Activated T-cell treated with anti-CD3 and anti-CD28 coated beads, Interleukin-2, amount 50 U/mL, for 1 hour (primary cell): ENCODE results near the gene CASQ2.

Source experiments
- DNase-seq: peaks from one replicate; pipeline ENCODE4 v3.0.0-alpha.2; 2020

The CASQ2 gene

DNA sequence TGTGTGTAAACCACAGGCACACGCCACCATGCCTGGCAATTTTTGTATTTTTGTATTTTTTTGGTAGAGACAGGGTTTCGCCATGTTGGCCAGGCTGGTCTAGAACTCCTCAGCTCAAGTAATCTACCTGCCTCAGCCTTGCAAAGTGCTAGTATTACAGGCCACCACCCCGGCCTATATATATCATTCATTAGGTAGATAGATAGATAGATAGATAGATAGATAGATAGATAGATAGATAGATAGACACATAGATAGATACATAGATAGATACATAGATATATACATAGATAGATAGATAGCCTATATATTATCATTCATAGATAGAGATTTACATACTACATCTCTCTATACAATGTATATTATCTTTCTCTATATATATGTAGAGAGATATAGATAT, 80.8 kb downstream of the CASQ2 start:
- no peak for DNase-seq

DNA sequence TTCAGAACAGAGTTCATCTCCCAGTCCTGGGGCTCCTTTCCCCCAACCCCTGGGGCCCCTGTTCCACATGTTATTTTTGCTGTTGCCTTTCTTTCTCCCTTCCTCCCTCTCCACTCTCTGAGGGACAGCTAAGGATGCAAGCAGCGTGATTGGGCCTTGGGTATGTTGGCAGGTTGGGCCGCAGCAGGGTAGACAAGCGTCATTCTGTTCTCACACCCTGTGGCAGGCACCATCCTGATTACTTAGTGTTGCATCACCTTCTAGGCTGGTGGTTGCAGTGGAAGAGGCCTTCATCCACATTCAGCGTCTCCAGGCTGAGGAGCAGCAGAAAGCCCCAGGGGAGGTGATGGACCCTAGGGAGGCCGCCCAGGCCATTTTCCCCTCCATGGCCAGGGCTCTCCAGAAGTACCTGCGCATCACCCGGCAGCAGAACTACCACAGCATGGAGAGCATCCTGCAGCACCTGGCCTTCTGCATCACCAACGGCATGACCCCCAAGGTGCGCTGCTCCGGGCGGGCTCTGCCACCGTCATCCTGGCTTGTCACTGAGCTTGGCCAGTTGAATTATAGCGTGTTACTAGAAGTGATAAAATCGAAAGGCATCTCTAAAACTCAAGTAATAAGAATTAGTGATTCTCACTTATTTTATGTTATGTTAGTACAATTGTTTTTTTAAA, 83.3 kb downstream of the CASQ2 start:
- no peak for DNase-seq

DNA sequence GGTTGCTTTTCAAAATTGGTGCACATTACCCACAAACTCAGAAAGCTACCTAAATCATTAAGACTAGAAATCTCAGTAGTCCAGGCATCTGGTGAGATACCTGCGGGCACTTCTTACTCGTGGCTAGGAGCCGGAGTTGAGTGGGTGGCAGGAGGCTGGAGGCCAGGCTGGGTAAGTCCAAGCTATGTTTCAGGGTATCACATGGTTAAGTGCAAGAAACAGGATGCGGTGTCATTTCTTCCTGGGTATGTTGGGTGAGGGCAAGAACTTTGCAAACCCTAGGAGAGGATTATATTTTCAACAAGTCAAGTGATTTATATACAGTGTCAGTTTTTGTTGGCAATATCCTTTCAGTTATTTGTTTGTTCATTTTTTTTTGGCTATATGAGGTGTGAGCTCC, 85.7 kb downstream of the CASQ2 start:
- DNase-seq = no peak

DNA sequence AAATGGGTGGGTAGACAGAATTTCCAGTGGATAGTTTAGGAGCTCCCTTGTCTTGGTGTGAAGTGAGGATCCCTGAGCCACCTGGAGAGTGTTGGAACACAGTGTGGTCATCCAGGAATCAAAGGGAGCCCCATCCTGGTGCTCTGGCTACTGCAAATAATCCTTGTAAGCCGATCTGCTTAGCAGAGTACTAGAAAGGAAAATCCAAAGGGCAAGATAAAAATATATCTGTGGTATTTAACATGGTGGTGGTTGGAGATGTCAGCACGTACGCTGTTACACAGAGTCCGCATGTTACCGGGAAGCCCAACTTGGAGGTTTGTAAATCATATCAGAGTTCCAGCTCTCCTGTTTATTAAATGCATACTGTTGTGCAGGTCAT, 87.8 kb downstream of the CASQ2 start:
- no peak for DNase-seq

DNA sequence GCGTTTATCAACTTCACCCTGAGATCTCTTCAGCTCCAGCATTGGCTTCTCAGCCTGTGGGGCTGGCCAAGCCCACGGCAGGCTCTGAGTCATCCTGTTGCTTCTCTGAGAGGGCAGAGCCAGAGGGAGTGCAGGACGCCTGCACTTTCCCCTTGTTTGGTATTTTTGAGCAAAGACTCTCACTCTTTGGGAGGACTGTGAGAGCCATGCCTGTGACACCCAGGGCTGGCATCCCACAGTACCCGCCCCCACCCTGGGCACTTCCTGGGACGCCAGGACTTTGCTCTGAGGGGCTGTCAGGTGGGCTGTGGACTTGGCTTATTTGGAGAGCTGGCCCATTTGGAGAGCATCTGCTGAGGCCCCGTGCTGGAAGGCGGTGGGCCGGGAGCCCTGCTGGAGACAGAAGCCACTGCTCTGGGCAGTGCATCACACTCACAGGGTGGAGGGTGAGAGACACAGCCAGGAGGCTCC, 89.3 kb downstream of the CASQ2 start:
- DNase-seq = no peak

DNA sequence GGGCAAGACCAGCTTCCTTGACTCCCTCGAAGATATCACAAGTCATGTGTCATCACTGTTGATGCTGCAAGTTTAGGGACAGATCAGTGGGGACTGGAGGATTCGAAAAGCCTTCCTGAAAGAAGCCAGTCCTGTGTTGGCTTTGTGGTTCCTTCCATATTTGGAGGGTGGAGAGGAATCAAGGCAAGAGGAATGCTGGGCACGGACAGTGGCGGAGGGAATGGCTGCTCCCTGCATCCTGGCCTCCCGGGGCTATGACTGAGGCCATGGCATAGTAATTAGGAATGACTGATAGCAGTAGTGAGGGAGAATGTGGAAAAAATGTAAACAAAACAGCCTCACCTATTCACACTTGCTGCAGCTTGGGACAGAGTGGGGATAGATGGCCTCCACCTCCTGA, 90.4 kb downstream of the CASQ2 start:
- DNase-seq = no peak

DNA sequence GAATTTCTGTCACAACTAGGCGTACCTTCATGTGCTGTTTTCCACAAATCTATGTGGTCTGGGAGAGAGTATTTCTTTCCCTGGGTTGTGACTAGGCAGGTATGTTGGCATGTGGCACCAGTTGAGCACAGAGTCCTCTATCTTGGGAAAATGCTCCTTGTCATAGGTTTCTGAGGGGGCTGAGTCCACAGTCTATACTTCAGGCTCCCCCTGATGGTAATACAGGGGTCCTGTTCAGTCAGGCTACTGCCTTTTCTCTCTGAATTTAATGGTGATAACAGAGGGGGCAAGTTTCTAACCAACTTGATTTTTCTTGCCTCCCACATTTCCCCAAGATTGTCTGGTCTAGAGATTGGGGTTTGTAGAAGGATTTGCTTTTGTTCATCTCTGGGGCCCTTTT, 90.9 kb downstream of the CASQ2 start:
- DNase-seq = no peak

DNA sequence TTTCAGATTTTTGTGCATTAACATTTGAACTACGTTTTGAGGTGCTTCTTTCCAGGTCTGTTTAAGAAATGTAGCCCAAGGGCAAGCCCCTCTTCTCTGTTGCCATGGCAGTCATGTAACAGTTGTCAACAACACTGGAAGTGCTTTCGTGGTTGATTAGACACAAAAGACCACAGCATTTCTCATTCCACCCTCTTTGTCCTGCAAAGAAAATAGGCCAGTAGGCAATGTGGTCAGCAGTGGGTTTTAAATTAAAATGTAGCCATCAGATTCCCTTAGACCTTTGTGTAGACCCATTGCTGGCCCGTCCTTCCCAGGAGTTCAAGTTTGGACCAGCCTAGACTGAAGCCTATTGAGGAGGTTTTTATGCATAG, 91.3 kb downstream of the CASQ2 start:
- no peak for DNase-seq

DNA sequence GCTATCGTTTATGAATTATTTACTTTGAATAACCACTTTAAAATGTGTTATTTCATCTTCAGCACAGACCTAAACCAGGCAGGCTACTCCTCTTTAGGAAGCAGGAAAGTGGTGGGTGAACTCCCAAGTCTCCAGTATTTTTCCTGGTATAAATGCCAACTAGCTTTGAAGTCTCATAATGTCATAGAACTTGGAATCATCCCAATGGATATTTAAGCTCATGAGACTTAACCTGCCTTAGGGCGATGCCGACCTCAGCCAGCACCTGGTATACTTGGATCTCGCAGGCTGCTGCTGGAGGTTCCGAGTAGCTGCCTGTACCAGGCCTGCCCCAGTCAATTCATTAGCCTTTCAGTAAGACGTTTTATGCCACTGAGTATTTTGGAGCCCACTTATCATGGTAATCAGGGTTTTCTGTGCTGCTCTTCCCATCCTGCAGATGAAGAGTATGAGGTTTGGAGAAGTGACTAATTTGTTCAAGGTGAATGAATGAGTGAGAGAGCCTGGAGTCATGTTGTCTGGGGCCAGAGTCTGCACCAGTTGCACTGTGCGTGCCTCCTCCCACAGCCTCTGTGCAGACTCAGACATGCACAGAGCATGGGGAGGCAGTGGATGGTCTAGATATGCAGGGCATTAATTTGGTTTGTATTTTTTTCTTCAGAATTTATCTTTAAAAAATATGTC, 91.9 kb downstream of the CASQ2 start:
- no peak for DNase-seq

DNA sequence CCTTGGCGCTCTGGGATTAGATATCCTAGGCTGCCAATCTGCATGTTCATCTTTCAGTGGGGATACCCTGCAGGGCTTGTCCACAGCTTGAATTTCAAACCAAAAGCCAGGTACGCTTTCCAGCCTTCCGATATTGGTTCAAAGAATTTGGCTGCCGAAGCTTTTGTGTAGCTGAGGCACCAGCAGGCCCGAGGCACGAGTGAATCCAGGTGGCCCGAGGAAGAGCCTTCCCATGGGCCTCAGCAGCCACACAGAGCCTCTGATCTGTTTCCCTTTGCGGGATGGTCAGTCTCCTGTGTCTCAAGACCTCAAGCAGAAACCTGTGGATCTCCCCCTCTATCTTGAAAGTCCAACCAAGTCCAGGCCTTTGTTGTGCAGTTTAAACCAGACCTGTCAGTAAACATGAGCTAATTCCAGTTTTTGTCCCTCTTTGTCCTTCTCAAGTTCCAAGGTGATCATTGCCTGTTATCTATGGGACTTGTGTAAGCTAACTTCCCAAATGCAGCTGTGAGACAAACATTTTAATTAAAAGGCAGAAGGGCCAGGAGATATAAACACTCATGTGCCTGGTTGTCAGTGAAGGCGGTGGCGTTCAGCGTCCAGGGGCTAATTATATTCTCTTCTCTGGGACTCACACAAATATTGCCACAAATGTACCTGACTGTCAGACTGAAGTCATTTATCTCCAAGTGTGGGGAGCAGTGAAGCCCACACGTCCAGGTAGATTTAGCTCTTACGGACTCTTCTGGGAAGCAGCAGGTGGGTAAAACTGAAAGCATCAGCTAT, 96.1 kb downstream of the CASQ2 start:
- DNase-seq = no peak

DNA sequence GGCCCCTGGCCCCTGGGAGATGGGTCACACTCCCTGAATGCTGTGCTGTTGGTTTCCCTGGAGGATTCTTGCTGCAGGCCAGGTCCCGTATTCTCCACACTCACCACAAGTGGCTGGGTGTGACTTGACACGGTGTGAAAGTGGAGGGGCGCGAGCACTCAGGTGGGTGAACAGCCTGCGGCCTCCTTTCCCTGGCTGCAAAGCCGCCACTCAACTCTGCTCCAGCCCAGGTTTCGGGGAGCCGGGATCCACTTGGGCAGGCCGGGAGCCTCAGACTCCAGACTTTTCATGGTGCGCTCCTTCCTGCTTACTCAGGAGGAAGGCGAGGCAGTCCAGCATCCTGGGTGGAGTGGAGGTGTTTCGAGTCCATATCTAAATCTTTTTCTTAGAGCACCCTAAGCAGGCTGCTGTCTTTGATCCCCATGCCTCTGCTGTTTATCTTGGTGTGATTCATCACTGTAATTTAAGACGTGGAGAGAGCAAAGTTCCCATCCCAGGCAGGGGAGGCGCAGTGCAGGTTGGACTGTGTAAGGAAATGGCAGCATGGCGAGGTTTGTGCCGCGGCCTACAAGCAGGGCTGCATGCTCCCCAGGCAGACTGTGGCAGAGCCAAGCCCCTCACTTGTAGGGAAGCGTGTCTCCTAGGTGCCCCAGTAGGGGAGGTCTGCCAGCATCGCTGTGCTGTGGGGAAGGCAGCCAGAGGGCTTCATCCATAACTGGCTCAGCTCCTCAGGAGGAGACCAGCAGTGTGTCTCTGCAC, 97.2 kb downstream of the CASQ2 start:
- no peak for DNase-seq

DNA sequence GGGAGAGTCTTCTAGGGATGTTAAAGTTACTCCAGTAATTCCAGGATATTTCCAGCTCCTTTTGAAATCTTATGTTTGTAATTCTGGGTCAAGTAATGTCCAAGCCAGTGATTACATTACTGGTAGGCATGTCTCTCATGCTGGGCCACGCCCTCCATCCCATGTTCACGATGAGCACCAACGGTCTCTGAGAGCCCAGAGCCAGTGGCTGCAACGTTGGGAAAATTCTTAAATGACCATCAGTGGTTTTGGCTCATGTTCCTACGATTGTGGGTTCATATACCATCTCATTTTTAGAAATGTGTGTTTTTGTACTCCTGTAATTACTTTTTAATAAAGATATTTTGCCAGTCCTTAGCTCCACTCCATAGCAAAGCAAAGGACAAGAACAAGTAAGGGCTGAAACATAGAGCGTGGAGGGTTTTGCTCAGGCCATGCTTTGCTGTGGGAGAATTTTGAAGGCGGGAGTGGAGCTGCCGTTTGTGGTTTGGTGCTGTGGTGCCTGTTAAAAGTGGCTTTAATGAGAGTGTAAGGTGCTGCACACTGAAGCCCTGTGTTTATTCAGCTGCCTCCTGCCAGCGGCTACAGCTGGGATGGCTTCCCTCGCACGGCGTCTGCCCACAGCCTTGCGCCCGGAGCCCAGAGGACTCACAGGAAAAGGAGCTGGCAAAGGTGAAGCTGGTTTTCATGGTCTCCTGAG, 97.9 kb downstream of the CASQ2 start:
- DNase-seq = no peak

DNA sequence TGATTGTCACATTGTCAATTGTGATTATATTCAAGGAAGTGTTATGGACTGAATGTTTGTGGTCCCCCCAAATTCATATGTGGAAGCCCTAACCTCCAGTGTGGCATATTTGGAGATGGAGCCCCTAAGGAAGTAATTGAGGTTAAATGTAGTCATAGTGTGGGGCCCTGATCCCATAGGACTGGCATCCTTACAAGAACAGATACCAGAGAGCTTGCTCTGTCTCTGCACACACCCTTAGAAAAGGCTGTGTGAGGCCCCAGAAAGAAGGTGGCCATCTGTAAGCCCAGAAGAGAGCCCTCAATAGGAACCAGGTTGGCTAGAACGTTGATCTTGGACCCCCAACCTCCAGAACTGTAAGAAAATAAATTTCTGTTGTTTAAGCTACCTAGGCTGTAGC, 98.6 kb downstream of the CASQ2 start:
- DNase-seq = no peak

DNA sequence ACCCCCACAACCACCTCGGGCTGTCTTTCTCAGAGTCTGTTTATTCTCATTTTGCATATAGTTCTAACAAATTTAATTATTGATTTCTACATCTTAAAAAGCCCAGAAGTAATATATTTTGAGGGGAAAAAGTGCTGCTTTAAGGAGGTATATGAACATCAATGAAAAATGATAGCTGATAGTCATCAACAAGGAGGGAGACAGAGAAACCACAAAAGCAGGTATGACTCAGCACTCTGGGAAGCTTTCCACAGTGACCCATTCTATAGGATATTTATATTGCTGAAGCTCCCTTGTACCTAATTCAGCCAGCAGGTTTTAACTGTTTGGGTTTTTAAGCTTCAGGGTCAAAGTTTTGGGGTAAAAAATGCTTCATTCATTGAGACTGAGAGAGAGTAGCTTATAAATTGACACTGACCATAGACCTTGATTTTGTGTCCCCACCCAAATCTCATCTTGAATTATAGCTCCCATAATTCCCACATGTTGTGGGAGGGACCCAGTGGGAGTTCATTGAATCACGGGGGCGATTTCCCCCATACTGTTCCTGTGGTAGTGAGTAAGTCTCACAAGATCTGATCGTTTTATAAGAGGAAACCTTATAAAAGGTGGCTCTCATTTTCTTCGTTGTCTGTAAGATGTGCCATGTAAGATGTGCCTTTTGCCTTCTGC, 99.4 kb downstream of the CASQ2 start:
- no peak for DNase-seq

DNA sequence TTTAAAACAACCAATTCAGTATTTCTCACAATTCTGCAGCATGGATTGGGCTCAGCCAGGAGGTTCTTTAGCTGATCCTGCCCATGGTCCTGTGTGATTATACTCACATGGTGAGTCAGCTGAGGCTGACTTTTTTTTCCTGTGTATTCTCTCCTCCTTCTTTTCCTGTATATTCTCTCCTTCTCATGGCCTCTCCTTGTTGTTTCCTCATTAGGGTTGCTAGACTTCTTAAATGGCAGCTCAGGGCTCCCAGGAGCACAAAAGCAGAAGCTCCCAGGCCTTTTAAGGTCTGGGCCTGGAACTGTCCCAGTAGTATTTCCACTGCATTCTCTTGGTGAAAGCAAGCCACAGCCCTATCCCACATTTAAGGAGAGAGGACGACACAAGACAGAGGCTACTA, 99.9 kb downstream of the CASQ2 start:
- no peak for DNase-seq

DNA sequence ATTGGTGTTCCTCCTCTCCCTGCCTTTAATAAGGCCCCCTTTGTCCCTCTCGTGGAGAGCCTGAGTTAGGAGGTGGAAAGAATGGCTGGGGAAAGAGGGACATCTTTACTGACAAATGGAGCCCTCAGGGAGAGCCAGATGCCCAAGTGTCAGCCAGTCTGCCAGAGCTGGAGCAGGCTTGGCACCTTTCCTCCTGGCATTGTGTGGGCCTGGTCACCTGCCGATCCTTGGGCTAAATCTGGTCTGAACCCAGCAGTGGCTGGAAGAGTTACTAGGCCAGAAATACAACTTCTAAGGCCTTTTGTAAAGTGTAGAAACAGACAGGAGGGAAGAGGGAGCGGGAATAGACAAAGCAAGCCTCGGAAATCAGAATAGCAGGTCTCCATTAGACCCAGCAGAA, 101.8 kb downstream of the CASQ2 start:
- no peak for DNase-seq

DNA sequence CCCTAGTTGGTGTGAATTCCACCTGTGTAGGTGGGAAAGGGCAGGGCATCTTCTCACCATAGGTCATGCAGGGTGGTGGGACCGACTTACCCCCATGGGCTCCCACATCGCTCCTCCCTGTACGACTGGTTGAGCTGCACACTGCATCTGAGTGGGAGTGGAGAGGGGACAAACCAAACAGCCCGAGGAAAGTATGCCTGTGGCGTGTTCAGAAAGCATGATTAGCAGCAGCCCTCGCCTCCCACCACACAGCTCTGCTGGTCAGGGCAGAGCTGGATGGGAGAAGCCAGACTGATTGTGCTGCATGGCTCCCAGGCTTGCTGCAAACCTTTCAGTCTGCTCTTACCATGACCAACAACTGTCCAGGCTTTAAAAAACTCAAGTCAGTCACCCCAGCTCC, 102.3 kb downstream of the CASQ2 start:
- no peak for DNase-seq

DNA sequence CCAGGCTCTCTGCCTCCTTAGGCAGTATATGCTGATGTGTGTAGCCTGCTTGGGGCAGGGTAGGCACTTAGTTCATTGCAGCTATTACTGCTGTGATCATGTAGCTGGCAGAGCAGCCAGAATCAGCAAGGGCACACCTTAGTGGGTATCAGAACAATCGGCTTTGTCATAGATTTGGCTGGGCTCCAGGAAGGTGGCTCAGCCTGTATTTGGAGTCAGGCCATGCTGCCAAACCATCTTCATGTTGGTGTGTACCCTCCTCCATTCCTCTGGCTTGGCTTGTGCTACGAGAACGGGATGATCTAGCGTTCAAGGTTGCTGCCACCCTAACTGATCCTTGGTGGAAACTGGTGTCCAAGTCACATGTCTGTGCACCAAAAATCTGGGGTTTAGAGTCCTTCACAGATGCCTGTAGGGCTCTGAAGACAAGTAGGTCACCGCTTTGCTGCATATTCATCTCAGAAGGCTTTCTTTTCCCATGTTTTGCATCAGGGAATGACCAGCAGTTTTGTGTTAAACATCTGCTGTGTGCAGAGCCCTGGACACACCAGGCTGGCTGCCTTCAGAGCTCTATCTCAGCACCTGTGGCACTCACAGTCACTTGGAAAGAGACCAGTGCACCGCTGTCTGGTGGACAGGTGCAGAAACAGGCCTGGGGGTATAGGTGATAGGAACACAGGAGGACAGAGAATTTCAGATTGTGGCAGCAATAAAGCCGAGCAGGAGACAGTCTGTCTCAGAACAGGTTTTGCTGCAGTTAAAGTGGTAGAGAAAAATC, 103.0 kb downstream of the CASQ2 start:
- no peak for DNase-seq

DNA sequence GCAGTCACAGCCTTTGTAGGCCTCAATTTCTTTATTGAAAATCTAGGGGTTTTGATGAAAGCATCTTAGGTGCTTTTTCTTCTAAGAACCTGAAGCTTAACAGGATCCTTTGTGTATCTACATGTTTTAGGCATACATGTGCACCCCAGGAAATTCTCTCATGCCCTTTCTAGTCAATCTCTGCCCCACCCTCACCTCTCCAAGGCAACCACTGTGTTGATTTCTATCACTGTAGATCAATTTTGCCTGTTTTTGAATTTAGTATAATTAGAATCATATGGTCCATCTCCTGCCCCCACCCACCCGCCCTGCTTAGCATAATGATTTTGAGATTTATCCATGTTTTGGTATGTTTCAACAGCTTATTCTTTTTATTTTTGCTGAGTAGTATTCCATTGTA, 107.4 kb downstream of the CASQ2 start:
- DNase-seq = no peak

DNA sequence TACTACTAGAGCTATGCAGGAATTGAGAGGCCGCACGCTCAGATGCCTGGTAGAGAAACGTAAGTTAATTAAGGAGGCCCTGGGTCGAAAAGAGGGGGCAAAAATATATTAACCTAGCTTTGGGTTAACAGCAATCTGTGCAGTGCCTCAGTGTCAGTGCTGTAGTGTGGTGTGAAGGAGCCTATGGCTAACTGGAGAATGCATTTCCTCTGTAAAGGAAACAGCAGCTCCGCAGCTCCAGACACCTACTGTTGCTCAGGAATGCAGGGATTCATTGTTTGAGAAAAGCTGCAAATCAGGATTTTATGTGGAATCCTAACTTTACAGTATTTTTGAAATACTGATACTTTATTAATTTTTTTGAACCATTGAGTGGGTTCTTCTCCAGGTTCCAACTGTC, 108.4 kb downstream of the CASQ2 start:
- no peak for DNase-seq

DNA sequence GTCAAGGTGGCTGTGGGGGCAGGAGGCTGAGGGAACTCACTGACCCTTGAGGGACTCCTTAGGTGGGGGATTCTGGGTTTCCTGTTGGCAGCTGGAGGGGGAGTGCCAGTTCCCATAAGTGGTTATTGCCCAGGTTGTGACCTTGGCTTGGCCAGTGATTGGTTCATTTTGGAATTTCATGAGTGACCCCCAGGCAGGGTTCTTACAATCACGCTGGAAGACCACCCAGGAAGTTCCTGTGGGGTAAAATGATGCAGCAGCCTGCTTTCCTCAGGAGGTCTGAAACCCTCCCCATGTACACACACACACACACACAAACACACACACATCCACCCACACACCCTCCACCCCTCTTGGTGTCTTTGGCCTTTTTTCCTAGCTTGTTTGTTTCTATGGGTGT, 109.9 kb downstream of the CASQ2 start:
- DNase-seq = no peak
